ENCODE measurements around the gene NYAP2.

NYAP2 gene

DNA sequence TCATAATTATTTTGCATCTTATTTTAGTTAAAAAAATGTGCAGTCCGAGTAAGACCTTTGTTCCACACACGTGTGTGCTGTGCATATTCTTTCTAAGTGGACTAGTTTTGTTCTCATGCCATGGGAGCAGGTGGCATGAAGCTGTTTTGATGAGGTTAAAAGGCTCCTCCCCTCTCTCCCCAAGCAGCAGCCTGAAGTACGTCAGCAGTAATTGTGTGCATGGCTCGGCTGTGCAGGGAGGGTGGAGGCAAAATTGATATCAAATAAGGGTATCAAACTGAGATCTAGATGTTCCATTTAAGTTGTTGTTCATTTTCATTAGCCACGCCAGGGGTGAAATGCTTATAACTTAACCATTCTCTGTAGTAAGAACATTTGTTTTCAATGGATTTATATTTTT lies at the start of gene NYAP2:
Gene NYAP2 (plus strand): TSS at position 207 of the 400 bp plus-strand sequence. CDS start 9,171 bp downstream, outside the sequence.
- no peak for DNase-seq (ENCODE audit: low read depth in 2 of 2)

GRCh38 chr2:225353579-225354085 lies 45.9 kb upstream of the NYAP2 start:
- DNase-seq (ENCODE audit: low read depth in 2 of 2): no peak

DNA sequence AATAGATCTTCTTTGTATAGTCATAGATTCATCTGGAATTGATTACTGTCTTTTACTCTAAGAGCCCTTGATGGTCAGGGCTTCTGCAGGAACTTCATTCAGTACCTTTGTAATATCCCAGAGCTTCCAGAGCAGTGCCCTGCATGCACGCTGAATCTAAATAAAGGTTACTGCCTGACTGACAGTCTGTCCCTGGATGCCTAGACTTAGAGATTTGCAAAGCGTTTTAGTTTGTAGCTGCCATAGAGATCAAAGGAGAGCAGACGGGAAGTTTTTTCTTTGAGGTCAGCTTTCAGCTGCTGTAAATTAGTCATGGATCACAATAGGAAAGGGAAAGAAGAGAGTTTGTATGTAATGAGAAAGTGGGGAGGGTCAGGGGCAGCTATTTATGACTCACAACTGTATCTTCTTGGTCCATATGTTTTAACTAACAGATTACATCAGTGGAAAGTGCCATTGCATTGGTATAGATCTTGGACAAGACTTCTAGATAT lies 45.2 kb upstream of the NYAP2 start:
- DNase-seq (ENCODE audit: low read depth in 2 of 2): no peak

GRCh38 chr2:225355788-225356187 lies 43.7 kb upstream of the NYAP2 start:
- DNase-seq (ENCODE audit: low read depth in 2 of 2): no peak

DNA sequence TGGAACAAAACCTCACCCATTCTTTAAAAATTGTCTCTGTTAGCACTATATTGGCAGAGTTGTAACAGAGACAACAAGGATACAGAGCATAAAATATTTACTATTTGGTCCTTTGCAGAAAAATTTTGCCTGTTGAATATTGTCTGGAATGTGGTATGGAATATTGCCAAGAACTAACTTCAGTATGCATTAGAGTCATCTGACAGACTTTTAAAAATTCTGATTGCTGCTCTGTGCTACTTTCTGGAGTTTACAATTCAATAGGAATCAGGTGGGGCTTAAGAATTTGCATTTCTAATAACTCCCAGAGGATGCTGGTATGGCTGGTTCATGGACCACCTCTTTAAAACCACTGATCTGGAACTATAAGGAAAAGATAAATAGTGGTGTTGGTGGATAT lies 32.8 kb upstream of the NYAP2 start:
- no peak for DNase-seq (ENCODE audit: low read depth in 2 of 2)

GRCh38 chr2:225367482-225367881 lies 32.0 kb upstream of the NYAP2 start:
- DNase-seq (ENCODE audit: low read depth in 2 of 2): no peak

DNA sequence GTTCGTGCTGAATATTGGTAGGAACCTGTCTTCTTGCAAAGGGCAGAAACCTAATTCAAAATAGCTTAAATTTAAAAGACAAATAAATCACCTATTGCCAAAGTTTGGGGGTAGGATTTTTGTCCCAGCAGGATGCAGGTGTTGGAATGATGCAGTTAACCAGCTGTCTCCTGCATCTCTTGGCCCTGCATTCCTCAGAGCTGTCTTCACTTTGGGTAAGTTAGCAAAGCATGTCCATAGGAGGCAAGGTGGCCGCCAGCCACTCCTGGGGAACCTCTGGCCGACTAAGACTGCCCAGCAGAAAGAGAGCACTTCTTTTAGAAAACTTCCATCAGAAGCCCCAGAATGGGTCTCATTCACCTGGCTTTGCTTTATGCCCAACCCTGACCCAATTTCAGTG lies 20.5 kb upstream of the NYAP2 start:
- no peak for DNase-seq (ENCODE audit: low read depth in 2 of 2)

- no peak for DNase-seq (ENCODE audit: low read depth in 2 of 2)
Observed at GRCh38 chr2:225379856-225380255, 19.7 kb upstream of the NYAP2 start.

- no peak for DNase-seq (ENCODE audit: low read depth in 2 of 2)
Observed at GRCh38 chr2:225381609-225382008, 17.9 kb upstream of the NYAP2 start.

DNA sequence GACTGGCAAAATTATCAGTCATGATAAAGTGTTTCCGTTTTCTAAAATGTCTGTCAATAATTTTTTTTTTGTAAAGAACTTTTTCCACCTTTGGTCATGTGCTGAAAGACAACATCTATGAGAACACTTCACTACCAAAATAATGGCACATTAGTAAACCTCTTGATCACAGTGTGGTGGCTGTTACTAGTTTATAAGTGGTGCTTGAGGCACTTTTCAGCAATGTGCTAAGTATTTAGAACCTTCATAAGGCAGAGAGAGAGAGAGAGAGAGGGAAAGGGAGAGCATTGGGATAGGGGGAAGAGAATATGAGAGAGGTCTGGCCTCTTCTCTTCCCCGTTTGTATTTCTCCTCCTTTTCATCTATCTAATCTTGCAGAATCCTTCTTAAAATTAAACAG lies 1.1 kb upstream of the NYAP2 start:
- DNase-seq (ENCODE audit: low read depth in 2 of 2): no peak

- DNase-seq (ENCODE audit: low read depth in 2 of 2): no peak
Observed at GRCh38 chr2:225400060-225400511, 576 bp downstream of the NYAP2 start.

DNA sequence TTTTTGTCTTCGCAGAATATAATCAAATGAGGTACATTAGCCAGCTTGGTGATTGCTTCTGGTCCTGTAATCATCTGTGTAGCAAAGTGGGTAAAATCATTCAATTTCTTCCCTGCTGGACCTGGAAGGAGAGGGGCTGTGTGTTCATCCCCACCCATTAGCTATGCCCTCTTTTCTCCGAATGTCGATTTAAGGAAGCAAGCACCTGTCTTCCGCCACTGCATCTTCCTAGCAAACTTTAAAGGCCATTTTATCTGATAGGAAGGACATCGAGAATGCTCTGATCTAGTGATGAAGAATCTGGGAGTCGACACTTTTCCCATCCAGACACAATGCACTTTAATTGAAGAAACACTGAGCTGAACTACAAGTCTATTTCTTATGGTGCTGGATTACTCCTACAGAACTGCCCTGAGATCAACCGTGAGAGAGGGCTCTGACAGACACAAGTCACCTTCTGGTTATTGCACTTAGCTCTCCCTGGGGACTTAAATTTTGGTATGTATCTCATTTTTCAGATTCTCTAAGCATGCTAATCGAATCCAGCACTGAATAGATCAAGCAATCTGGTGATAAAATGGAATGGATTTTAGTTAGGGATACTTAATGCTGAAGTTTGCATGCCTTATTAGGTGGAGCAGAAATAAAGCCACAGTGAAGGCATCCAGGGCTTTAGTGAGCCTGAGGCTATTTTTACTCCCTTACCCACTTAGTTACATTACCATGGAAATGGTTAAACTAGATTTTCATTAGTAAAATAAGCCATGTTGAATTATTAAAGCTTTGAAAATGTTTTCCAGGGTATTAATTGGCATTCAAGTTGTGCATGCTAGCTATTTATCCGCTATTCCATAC lies 1.3 kb downstream of the NYAP2 start:
- DNase-seq (ENCODE audit: low read depth in 2 of 2): no peak

GRCh38 chr2:225402210-225402776 lies 2.8 kb downstream of the NYAP2 start:
- DNase-seq (ENCODE audit: low read depth in 2 of 2): no peak

GRCh38 chr2:225411452-225411851 lies 11.9 kb downstream of the NYAP2 start:
- no peak for DNase-seq (ENCODE audit: low read depth in 2 of 2)

GRCh38 chr2:225413786-225414185 lies 14.3 kb downstream of the NYAP2 start:
- no peak for DNase-seq (ENCODE audit: low read depth in 2 of 2)

DNA sequence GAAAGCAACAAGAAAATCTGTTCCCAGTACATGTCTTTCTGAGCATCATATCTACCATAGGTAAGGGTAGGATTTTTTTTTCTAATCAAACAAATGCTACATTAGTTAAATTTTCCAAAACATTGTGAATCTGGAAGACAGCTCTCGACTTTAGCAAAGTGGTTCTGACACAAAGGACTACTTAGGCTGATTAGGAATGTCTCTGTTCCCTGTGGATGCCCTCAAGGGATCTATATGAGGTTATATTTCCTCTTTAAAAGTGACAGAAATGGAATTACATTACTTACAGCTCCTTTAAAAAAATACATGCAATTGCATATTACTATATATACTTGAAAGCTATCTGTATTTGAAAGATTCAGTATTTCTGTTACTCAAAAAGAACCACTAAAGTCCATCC lies 15.4 kb downstream of the NYAP2 start:
- DNase-seq (ENCODE audit: low read depth in 2 of 2): no peak

- no peak for DNase-seq (ENCODE audit: low read depth in 2 of 2)
Observed at GRCh38 chr2:225415341-225415740, 15.8 kb downstream of the NYAP2 start.

DNA sequence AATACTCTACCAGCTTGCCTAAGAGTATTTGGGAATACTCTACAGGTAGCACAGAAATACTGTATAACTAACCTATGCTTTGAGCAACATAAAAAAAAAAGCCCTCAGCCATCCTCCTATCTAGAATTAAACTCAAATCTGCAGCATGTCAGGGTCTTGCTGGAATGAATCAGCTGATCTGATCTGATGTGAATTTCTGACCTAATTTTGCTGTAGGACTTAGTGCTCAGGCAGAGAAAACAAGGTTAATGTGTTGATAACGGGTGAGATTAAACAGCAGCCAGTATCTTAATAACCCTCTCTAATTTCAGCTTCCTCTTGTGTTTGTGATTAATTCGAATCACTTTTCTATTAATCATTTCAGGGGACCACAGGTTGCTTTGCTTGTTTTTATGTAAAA lies 16.3 kb downstream of the NYAP2 start:
- no peak for DNase-seq (ENCODE audit: low read depth in 2 of 2)

GRCh38 chr2:225416616-225417367 lies 17.3 kb downstream of the NYAP2 start:
- no peak for DNase-seq (ENCODE audit: low read depth in 2 of 2)

DNA sequence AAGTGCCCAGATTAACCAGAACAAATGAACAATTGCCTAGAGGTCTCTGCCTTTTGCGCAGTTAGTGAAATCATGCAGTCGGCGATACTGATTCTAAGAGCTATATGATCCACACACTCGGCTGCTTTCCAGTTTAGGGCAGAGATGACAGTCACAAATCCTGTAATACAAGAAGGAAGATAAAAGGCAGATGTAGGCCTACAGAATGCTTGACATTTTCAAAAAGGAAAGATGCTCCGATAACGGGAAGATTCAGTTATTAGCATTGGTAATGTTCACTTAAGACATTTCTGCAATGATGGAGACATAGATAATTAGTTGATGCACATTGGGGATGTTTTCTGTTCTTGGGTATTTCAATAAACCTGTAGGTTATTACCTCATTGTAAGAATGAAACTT lies 19.5 kb downstream of the NYAP2 start:
- no peak for DNase-seq (ENCODE audit: low read depth in 2 of 2)

DNA sequence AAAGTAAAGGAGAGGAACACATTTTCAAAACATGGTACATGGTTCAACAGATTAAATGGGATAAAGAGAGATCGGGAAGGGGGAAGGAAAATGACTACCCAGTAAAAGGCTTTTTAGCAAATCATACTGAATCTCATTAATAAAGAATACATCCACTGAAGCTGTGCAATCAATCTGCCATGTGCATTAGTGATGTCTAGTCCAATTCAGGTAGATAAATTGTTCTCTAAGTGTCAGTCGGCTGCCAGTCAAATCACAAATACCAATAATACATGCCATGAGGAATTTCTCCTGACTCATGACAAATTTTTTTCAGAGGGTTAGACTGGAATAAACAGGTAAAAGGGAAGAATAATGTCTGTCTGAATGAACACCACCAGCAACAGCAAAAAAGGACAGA lies 22.6 kb downstream of the NYAP2 start:
- no peak for DNase-seq (ENCODE audit: low read depth in 2 of 2)

DNA sequence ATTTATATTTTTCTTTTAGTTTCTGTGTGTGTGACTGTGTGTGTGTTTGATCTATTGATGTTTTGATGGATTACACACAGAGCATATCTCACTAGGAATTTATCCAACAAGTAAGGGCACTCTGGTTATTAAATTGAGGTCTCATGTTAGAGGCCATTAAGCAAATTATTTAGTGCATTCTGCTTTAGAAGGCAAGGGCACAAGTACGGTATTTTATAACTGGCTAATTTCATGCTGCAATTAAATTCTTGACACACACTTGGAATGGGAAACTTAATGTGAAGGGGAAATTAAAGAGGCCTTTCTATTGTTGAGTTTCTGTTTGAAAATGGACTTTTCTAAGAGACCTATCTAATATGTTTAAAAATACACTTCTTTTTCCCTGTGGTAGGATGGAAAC lies 25.8 kb downstream of the NYAP2 start:
- DNase-seq (ENCODE audit: low read depth in 2 of 2): no peak

All from stimulated activated CD8-positive, alpha-beta memory T cell treated with anti-CD3 and anti-CD28 coated beads, Interleukin-15, amount 100 ng/mL, for 48 hours (primary cell).